ENCODE measurements around the gene CCNC.

CCNC gene

DNA sequence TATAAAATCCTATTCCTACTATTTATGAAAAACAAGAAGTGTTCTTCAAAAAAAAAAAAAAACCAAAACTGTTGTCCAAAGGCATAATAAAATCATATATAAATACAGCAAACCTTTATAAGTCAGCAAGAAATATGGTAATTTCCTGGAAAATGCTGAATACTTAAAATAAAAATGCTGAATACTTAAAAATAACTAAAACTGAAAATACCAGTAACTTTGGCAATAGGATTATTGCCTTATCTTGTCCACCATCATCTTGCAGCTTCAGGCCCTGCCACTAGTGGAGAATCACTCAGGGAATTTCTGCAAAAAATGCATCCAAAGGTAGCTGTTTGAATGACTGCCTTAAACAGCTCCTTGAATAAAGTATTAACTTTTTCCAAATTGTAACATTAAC, 24.5 kb downstream of the CCNC start:
- Histone ChIP-seq H3K4me1 (ENCODE audit: control insufficient read depth, insufficient read depth, low read length) (no peaks in the 10 kb centered on the region), H3K4me3 (ENCODE audit: low read length) (no peak overlapping the region), H3K9me3 (ENCODE audit: control insufficient read depth, insufficient read depth, low read length) (no peaks in the 10 kb centered on the region), H3K27ac (ENCODE audit: low read length) (no peak overlapping the region), H3K36me3 (ENCODE audit: control insufficient read depth, insufficient read depth, low read length) (peaks cover 2% of the 10 kb centered on the region; the same call in 1 of the 2 replicates), H3K27me3 (ENCODE audit: control insufficient read depth, insufficient read depth, low read length) (no peaks in the 10 kb centered on the region)
- no peak for DNase-seq (ENCODE audit: low read depth, low spot score)

DNA sequence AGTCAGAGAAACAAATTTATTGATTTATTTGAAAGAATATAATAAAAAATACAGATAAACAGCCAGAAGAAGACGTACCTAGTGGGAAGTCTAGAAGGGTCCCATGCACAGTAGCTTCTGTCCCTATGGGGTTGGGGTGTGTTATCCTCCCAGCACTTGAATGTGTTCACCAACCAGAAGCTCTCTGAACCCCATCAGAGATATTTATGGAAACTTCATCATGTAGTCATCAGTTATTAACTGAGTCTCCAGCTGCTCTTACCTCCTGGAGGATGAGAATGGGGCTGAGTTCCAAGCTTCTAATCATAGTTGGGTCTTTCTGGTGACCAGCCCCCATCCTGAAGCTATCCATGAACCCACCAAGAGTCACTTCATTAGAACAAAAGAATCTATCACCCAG, 37.8 kb downstream of the CCNC start:
- Histone ChIP-seq H3K9me3 (ENCODE audit: control insufficient read depth, insufficient read depth, low read length) (no peaks in the 10 kb centered on the region), H3K27ac (ENCODE audit: low read length) (no peak overlapping the region), H3K4me1 (ENCODE audit: control insufficient read depth, insufficient read depth, low read length) (no peaks in the 10 kb centered on the region), H3K4me3 (ENCODE audit: low read length) (no peak overlapping the region), H3K36me3 (ENCODE audit: control insufficient read depth, insufficient read depth, low read length) (peaks cover 6% of the 10 kb centered on the region; the same call in 1 of the 2 replicates), H3K27me3 (ENCODE audit: control insufficient read depth, insufficient read depth, low read length) (no peaks in the 10 kb centered on the region)
- no peak for DNase-seq (ENCODE audit: low read depth, low spot score)
- WGBS (ENCODE audit: insufficient coverage, insufficient read length), result no CpG with 5 or more reads among the region's 1 CpG

DNA sequence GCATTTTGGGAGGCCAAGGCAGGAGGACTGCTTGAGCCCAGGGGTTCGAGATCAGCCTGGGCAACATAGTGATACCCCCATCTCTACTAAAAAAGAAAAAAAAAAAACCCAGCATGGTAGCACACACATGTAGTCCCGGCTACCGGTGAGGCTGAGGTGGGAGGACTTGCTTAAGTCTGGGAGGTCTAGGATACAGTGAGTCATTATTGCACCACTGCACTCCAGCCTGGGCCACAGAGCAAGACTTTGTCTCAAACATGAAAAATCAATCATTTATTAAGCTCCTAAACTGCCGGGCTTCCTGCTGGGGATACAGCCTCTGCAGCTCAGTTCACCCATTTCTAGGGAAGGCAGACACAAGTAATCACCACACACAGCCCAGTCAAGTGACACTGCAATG, 45.9 kb downstream of the CCNC start:
- Histone ChIP-seq H3K4me1 (ENCODE audit: control insufficient read depth, insufficient read depth, low read length) (no peaks in the 10 kb centered on the region), H3K27me3 (ENCODE audit: control insufficient read depth, insufficient read depth, low read length) (no peaks in the 10 kb centered on the region), H3K9me3 (ENCODE audit: control insufficient read depth, insufficient read depth, low read length) (no peaks in the 10 kb centered on the region), H3K36me3 (ENCODE audit: control insufficient read depth, insufficient read depth, low read length) (no peaks in the 10 kb centered on the region), H3K4me3 (ENCODE audit: low read length) (no peak overlapping the region), H3K27ac (ENCODE audit: low read length) (no peak overlapping the region)
- WGBS (ENCODE audit: insufficient coverage, insufficient read length), result no CpG with 5 or more reads among the region's 4 CpGs
- DNase-seq (ENCODE audit: low read depth, low spot score), result no peak

DNA sequence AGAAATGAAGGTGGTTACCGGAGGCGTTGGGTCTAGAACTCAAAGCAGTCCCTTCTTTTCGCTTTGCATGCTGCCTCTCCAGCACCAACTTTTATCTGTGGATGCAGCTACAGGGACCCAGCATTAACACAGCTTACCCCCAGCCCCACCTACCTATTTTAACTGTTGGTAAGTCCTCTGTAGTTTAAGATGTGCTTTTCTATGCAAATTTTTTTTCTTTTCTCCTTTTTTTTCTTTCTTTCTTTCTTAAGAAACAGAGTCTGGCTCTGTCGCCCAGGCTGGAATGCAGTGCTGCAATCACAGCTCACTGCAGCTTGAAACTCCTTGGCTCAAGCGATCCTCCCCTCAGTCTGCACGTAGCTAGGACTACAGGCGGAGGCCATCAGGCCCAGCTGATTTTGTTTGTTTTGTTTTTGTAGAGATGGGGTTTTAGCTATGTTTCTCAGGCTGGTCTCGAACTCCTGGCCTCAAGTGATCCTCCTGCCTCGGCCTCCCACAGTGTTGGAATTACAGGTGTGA, 46.8 kb downstream of the CCNC start:
- no CpG with 5 or more reads among the region's 9 CpGs for WGBS (ENCODE audit: insufficient coverage, insufficient read length)
- no peak for DNase-seq (ENCODE audit: low read depth, low spot score)
- no peaks in the 10 kb centered on the region for H3K9me3 ChIP-seq (ENCODE audit: control insufficient read depth, insufficient read depth, low read length)

DNA sequence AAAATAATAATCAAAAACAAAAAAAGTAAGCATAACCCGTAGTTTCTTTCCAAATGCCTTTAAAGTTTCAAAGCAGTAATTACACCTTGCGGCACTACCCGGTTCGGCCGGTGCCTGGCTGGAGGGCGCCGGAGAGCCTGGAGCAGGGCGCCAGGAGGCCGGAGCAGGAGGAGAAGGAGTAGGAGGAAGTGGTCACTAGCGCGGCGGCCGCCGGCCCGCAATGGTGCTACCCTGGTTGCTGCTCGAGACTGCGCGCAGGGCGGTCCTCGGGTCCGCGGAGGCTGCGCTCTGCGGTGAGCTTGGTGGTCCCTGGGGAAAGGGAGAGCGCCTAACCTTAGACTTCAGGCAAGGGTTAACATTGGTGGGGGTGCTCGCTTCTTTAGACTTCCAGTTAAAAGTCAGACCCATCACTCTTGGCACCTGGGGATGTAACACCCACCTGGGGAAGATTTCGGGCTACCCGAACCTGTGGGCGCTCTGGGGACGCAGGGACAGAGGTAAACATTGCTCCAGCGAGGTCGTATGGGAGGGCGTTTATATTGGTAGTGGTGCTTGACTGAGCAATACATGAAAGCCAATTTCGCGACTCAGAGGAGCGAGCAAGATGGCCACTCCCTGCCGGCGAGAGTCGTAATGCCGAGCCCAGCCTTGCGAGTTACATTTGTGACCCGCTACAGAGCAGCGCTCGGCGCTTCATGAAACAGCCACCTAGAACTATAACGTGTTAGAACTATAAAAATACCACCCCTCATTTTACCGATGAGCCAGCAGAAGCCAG, 47.4 kb downstream of the CCNC start:
- no CpG with 5 or more reads among the region's 47 CpGs for WGBS (ENCODE audit: insufficient coverage, insufficient read length)
- DNase-seq (ENCODE audit: low read depth, low spot score), result peak; percentile 50
- no peaks in the 10 kb centered on the region for H3K9me3 ChIP-seq (ENCODE audit: control insufficient read depth, insufficient read depth, low read length)
- no peak overlapping the region for H3K27ac ChIP-seq (ENCODE audit: low read length)
- peak overlapping the region; percentile 75 for H3K4me3 ChIP-seq (ENCODE audit: low read length)
- no peaks in the 10 kb centered on the region for H3K27me3 ChIP-seq (ENCODE audit: control insufficient read depth, insufficient read depth, low read length)
- no peaks in the 10 kb centered on the region for H3K36me3 ChIP-seq (ENCODE audit: control insufficient read depth, insufficient read depth, low read length)
- no peaks in the 10 kb centered on the region for H3K4me1 ChIP-seq (ENCODE audit: control insufficient read depth, insufficient read depth, low read length)

More for the DNA sequence above, 46.8 kb downstream of the CCNC start:
- no peaks in the 10 kb centered on the region for H3K4me1 ChIP-seq (ENCODE audit: control insufficient read depth, insufficient read depth, low read length)
- no peaks in the 10 kb centered on the region for H3K27me3 ChIP-seq (ENCODE audit: control insufficient read depth, insufficient read depth, low read length)
- no peak overlapping the region for H3K27ac ChIP-seq (ENCODE audit: low read length)
- H3K36me3 ChIP-seq (ENCODE audit: control insufficient read depth, insufficient read depth, low read length), result no peaks in the 10 kb centered on the region
- H3K4me3 ChIP-seq (ENCODE audit: low read length), result peak overlapping the region; percentile 75; the same call in 1 of the 2 replicates

DNA sequence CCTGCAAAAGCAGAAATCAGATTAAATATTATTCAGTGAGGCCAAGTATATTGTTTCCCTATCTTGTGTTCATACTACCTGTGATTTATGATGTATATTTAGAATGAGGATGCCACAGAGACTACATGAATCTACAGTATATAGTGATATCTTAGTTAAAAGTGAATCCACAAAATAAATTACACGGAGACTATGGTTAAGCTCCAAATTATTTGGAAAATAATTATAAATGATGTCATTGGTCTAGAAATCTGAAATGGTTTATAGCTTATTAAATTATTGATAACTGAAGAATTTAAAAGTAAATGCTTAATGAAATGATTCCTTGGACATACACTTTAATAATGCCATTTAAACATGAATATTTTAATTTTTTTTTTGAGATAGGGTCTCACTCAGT, 49.0 kb downstream of the CCNC start:
- no peak overlapping the region for H3K4me3 ChIP-seq (ENCODE audit: low read length)
- H3K4me1 ChIP-seq (ENCODE audit: control insufficient read depth, insufficient read depth, low read length), result no peaks in the 10 kb centered on the region
- no CpG with 5 or more reads among the region's 1 CpG for WGBS (ENCODE audit: insufficient coverage, insufficient read length)
- H3K27me3 ChIP-seq (ENCODE audit: control insufficient read depth, insufficient read depth, low read length), result no peaks in the 10 kb centered on the region
- H3K36me3 ChIP-seq (ENCODE audit: control insufficient read depth, insufficient read depth, low read length), result no peaks in the 10 kb centered on the region
- no peak overlapping the region for H3K27ac ChIP-seq (ENCODE audit: low read length)
- no peaks in the 10 kb centered on the region for H3K9me3 ChIP-seq (ENCODE audit: control insufficient read depth, insufficient read depth, low read length)
- DNase-seq (ENCODE audit: low read depth, low spot score), result no peak

DNA sequence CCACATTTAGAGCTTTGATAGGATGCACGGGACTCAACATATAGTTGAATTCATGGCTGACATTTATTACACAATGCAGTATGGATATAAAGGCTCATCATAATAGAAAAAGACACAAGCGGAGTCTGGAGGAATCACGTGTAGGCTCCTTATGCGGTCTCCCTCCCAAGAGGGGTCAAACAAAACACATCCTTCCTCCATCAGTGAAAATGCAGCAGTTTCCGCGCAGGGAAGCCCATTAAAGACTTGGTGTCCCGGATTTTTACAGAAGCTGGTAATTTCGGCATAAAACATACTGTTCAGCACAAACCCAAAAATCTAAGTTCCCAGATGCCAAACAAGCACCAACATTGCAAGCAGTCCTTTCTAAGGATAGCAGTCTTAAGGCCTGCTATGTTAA, 54.4 kb downstream of the CCNC start:
- H3K27me3 ChIP-seq (ENCODE audit: control insufficient read depth, insufficient read depth, low read length), result no peaks in the 10 kb centered on the region
- H3K27ac ChIP-seq (ENCODE audit: low read length), result no peak overlapping the region
- peak overlapping the region; percentile 61; the same call in 1 of the 2 replicates for H3K4me3 ChIP-seq (ENCODE audit: low read length)

DNA sequence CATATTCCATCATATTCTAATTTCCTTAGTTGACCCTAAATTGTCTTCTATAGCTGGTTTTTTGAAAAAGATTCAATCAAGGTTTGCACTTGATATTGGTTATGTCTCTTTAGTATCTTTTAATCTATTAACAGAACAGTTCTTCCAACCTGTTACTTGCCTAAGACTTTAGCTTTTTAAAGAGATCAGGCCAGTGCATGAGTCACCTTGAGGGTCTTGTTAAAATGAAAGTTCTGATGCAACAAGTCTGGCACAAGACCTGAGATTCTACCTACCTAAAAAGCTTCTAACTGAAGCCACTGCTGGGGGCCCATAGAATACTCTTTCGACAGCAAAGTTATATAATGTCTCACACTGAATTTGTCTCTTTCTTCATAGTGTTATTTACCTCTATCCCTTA, 56.4 kb downstream of the CCNC start:
- Histone ChIP-seq H3K4me3 (ENCODE audit: low read length) (no peak overlapping the region), H3K9me3 (ENCODE audit: control insufficient read depth, insufficient read depth, low read length) (no peaks in the 10 kb centered on the region), H3K27me3 (ENCODE audit: control insufficient read depth, insufficient read depth, low read length) (no peaks in the 10 kb centered on the region), H3K36me3 (ENCODE audit: control insufficient read depth, insufficient read depth, low read length) (no peaks in the 10 kb centered on the region; the same call in 1 of the 2 replicates), H3K4me1 (ENCODE audit: control insufficient read depth, insufficient read depth, low read length) (no peaks in the 10 kb centered on the region), H3K27ac (ENCODE audit: low read length) (no peak overlapping the region)
- no peak for DNase-seq (ENCODE audit: low read depth, low spot score)
- WGBS (ENCODE audit: insufficient coverage, insufficient read length), result no CpG with 5 or more reads among the region's 1 CpG

More for the DNA sequence above, 54.4 kb downstream of the CCNC start:
- WGBS (ENCODE audit: insufficient coverage, insufficient read length), result no CpG with 5 or more reads among the region's 8 CpGs
- Histone ChIP-seq H3K36me3 (ENCODE audit: control insufficient read depth, insufficient read depth, low read length) (no peaks in the 10 kb centered on the region), H3K9me3 (ENCODE audit: control insufficient read depth, insufficient read depth, low read length) (no peaks in the 10 kb centered on the region), H3K4me1 (ENCODE audit: control insufficient read depth, insufficient read depth, low read length) (no peaks in the 10 kb centered on the region)
- DNase-seq (ENCODE audit: low read depth, low spot score), result no peak

DNA sequence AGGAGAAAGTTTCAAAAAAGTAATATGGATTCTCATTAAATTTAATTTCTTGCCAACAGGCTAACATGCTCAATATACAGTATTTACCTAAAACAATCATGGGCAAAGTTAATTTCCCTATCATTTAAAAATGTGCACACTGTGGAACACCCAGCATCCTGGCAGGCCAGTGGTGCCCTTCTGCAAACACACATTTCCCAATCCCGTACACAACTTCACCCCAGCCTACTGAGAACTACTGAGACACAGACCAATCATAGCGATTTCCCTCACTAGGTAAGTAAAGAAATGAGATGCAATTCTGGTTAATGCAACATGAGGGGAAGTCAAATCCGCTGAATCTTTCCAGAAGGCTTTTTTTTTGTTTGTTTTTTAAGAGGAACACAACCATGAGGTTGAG, 60.8 kb downstream of the CCNC start:
- Histone ChIP-seq H3K27ac (ENCODE audit: low read length) (no peak overlapping the region), H3K4me1 (ENCODE audit: control insufficient read depth, insufficient read depth, low read length) (no peaks in the 10 kb centered on the region), H3K27me3 (ENCODE audit: control insufficient read depth, insufficient read depth, low read length) (no peaks in the 10 kb centered on the region), H3K36me3 (ENCODE audit: control insufficient read depth, insufficient read depth, low read length) (no peaks in the 10 kb centered on the region; the same call in 1 of the 2 replicates), H3K9me3 (ENCODE audit: control insufficient read depth, insufficient read depth, low read length) (no peaks in the 10 kb centered on the region), H3K4me3 (ENCODE audit: low read length) (no peak overlapping the region)
- no CpG with 5 or more reads among the region's 3 CpGs for WGBS (ENCODE audit: insufficient coverage, insufficient read length)
- no peak for DNase-seq (ENCODE audit: low read depth, low spot score)

DNA sequence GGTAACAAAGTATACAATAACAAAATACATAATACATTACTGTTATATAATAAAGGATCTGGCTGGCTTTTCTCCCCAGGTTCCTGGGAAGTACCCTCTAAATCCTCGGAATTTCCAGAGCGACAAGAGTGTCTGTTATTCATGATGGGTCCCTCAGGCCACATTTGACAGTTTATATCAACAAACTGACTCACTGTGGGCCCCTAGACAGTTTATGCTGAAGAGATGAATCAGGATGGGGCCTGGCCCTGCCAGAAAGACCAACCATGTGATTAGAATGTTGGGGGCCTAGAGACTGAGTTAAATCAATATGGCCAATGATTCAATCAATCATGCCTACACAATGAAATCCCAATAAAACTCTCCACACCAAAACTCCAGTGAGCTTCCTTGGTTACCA, 66.7 kb downstream of the CCNC start:
- no peak for DNase-seq (ENCODE audit: low read depth, low spot score)
- Histone ChIP-seq H3K9me3 (ENCODE audit: control insufficient read depth, insufficient read depth, low read length) (no peaks in the 10 kb centered on the region), H3K4me3 (ENCODE audit: low read length) (no peak overlapping the region), H3K27me3 (ENCODE audit: control insufficient read depth, insufficient read depth, low read length) (no peaks in the 10 kb centered on the region), H3K4me1 (ENCODE audit: control insufficient read depth, insufficient read depth, low read length) (no peaks in the 10 kb centered on the region), H3K27ac (ENCODE audit: low read length) (no peak overlapping the region), H3K36me3 (ENCODE audit: control insufficient read depth, insufficient read depth, low read length) (peaks cover 3% of the 10 kb centered on the region; the same call in 1 of the 2 replicates)
- WGBS (ENCODE audit: insufficient coverage, insufficient read length), result no CpG with 5 or more reads among the region's 2 CpGs

DNA sequence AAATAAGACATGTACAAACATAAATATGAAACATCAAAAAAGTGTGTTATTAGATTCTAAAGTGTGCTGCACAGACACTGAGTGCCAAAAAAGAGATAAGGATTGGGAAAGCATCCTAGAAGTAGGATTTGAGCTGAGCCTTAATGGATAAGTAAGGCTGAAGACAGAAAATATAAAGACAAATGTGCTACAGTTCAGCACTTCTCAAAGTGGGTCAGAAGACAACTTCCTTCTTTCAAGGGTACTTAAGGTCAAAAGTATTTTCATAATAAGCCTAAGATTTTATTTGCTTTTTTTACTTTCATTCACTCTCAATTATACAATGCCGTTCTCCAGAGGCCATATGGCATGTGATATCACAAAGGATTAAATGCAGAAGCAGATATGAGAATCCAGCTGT, 70.0 kb downstream of the CCNC start:
- no peak for DNase-seq (ENCODE audit: low read depth, low spot score)
- WGBS (ENCODE audit: insufficient coverage, insufficient read length), result no CpG with 5 or more reads among the region's 1 CpG
- Histone ChIP-seq H3K4me1 (ENCODE audit: control insufficient read depth, insufficient read depth, low read length) (no peaks in the 10 kb centered on the region), H3K27me3 (ENCODE audit: control insufficient read depth, insufficient read depth, low read length) (no peaks in the 10 kb centered on the region), H3K9me3 (ENCODE audit: control insufficient read depth, insufficient read depth, low read length) (no peaks in the 10 kb centered on the region), H3K27ac (ENCODE audit: low read length) (no peak overlapping the region), H3K36me3 (ENCODE audit: control insufficient read depth, insufficient read depth, low read length) (peaks cover 3% of the 10 kb centered on the region; the same call in 1 of the 2 replicates), H3K4me3 (ENCODE audit: low read length) (no peak overlapping the region)
